ENCODE measurements around the gene CASZ1. TPM values are rescaled to one million over a fixed set of nuclear protein-coding genes. Genes with fewer than 3 reads are reported as not detected.

Gene CASZ1
- total RNA-seq, 1 donor from 2014 or later: 26.1 TPM

GRCh38 chr1:10765734-10766478, 30.5 kb downstream of the CASZ1 start:
- no peaks in the 10 kb centered on the region for H3K9me3 ChIP-seq (ENCODE audit: control insufficient read depth in 3 of 3, low read length in 3 of 3)
- peak overlapping the region in 1 of 3 donors; percentile 43 for H3K9ac ChIP-seq (ENCODE audit: low read depth in 1 of 3, low read length in 3 of 3)
- peak overlapping the region in 1 of 3 donors; percentile 23 for H3K4me3 ChIP-seq (ENCODE audit: low read length in 3 of 3)
- H3K27ac ChIP-seq (ENCODE audit: low read depth, low read length): no peak overlapping the region
- no peaks in the 10 kb centered on the region for H3K27me3 ChIP-seq (ENCODE audit: control insufficient read depth in 3 of 3, insufficient read depth in 3 of 3, low read length in 3 of 3)
- no peaks in the 10 kb centered on the region for H3K36me3 ChIP-seq (ENCODE audit: control insufficient read depth in 3 of 3, insufficient read depth in 3 of 3, low read length in 3 of 3)
- H3K4me1 ChIP-seq (ENCODE audit: control insufficient read depth in 3 of 3, insufficient read depth in 3 of 3, low read length in 3 of 3): peaks cover 62 to 68% (median 63%) of the 10 kb centered on the region in 3 donors

- H3K9me3 ChIP-seq (ENCODE audit: control insufficient read depth in 3 of 3, low read length in 3 of 3): no peaks in the 10 kb centered on the region
- H3K9ac ChIP-seq (ENCODE audit: low read depth in 1 of 3, low read length in 3 of 3): no peak overlapping the region
- no peak overlapping the region for H3K4me3 ChIP-seq (ENCODE audit: low read length in 3 of 3)
- H3K27ac ChIP-seq (ENCODE audit: low read depth, low read length): no peak overlapping the region
- H3K36me3 ChIP-seq (ENCODE audit: control insufficient read depth in 3 of 3, insufficient read depth in 3 of 3, low read length in 3 of 3): peaks cover 0 to 3% (median 3%) of the 10 kb centered on the region in 3 donors
- H3K4me1 ChIP-seq (ENCODE audit: control insufficient read depth in 3 of 3, insufficient read depth in 3 of 3, low read length in 3 of 3): peaks cover 68 to 74% (median 69%) of the 10 kb centered on the region in 3 donors
- H3K27me3 ChIP-seq (ENCODE audit: control insufficient read depth in 3 of 3, insufficient read depth in 3 of 3, low read length in 3 of 3): no peaks in the 10 kb centered on the region
Observed at GRCh38 chr1:10765304-10765703, 31.1 kb downstream of the CASZ1 start.

GRCh38 chr1:10764296-10764798, 32.1 kb downstream of the CASZ1 start:
- no peak overlapping the region for H3K27ac ChIP-seq (ENCODE audit: low read depth, low read length)
- peaks cover 9 to 12% (median 11%) of the 10 kb centered on the region in 3 donors for H3K36me3 ChIP-seq (ENCODE audit: control insufficient read depth in 3 of 3, insufficient read depth in 3 of 3, low read length in 3 of 3)
- no peak overlapping the region for H3K4me3 ChIP-seq (ENCODE audit: low read length in 3 of 3)
- no peaks in the 10 kb centered on the region for H3K9me3 ChIP-seq (ENCODE audit: control insufficient read depth in 3 of 3, low read length in 3 of 3)
- no peaks in the 10 kb centered on the region for H3K27me3 ChIP-seq (ENCODE audit: control insufficient read depth in 3 of 3, insufficient read depth in 3 of 3, low read length in 3 of 3)
- H3K4me1 ChIP-seq (ENCODE audit: control insufficient read depth in 3 of 3, insufficient read depth in 3 of 3, low read length in 3 of 3): peaks cover 73 to 83% (median 75%) of the 10 kb centered on the region in 3 donors
- H3K9ac ChIP-seq (ENCODE audit: low read depth in 1 of 3, low read length in 3 of 3): peak overlapping the region in 1 of 3 donors; percentile 45

- Histone ChIP-seq H3K4me1 (ENCODE audit: control insufficient read depth in 3 of 3, insufficient read depth in 3 of 3, low read length in 3 of 3) (peaks cover 81 to 89% (median 86%) of the 10 kb centered on the region in 3 donors), H3K9ac (ENCODE audit: low read depth in 1 of 3, low read length in 3 of 3) (peak overlapping the region in 2 of 3 donors; percentile 8 to 9), H3K27ac (ENCODE audit: low read depth, low read length) (peak overlapping the region; percentile 71), H3K9me3 (ENCODE audit: control insufficient read depth in 3 of 3, low read length in 3 of 3) (no peaks in the 10 kb centered on the region), H3K4me3 (ENCODE audit: low read length in 3 of 3) (peak overlapping the region in 1 of 3 donors; percentile 22), H3K27me3 (ENCODE audit: control insufficient read depth in 3 of 3, insufficient read depth in 3 of 3, low read length in 3 of 3) (no peaks in the 10 kb centered on the region), H3K36me3 (ENCODE audit: control insufficient read depth in 3 of 3, insufficient read depth in 3 of 3, low read length in 3 of 3) (peaks cover 13 to 15% (median 14%) of the 10 kb centered on the region in 3 donors)
Observed at GRCh38 chr1:10762875-10763274, 33.6 kb downstream of the CASZ1 start.

GRCh38 chr1:10762153-10762523, 34.3 kb downstream of the CASZ1 start:
- Histone ChIP-seq H3K36me3 (ENCODE audit: control insufficient read depth in 3 of 3, insufficient read depth in 3 of 3, low read length in 3 of 3) (peaks cover 13 to 15% (median 14%) of the 10 kb centered on the region in 3 donors), H3K9ac (ENCODE audit: low read depth in 1 of 3, low read length in 3 of 3) (peak overlapping the region; percentile 0 to 70 (median 51)), H3K9me3 (ENCODE audit: control insufficient read depth in 3 of 3, low read length in 3 of 3) (no peaks in the 10 kb centered on the region), H3K27me3 (ENCODE audit: control insufficient read depth in 3 of 3, insufficient read depth in 3 of 3, low read length in 3 of 3) (no peaks in the 10 kb centered on the region), H3K4me1 (ENCODE audit: control insufficient read depth in 3 of 3, insufficient read depth in 3 of 3, low read length in 3 of 3) (peaks cover 79 to 93% (median 89%) of the 10 kb centered on the region in 3 donors), H3K27ac (ENCODE audit: low read depth, low read length) (peak overlapping the region; percentile 71), H3K4me3 (ENCODE audit: low read length in 3 of 3) (peak overlapping the region in 1 of 3 donors; percentile 29)

- Histone ChIP-seq H3K4me3 (ENCODE audit: low read length in 3 of 3) (peak overlapping the region in 1 of 3 donors; percentile 29), H3K27me3 (ENCODE audit: control insufficient read depth in 3 of 3, insufficient read depth in 3 of 3, low read length in 3 of 3) (no peaks in the 10 kb centered on the region), H3K9me3 (ENCODE audit: control insufficient read depth in 3 of 3, low read length in 3 of 3) (no peaks in the 10 kb centered on the region), H3K4me1 (ENCODE audit: control insufficient read depth in 3 of 3, insufficient read depth in 3 of 3, low read length in 3 of 3) (peaks cover 79 to 97% (median 89%) of the 10 kb centered on the region in 3 donors), H3K36me3 (ENCODE audit: control insufficient read depth in 3 of 3, insufficient read depth in 3 of 3, low read length in 3 of 3) (peaks cover 13 to 15% (median 14%) of the 10 kb centered on the region in 3 donors), H3K27ac (ENCODE audit: low read depth, low read length) (peak overlapping the region; percentile 71), H3K9ac (ENCODE audit: low read depth in 1 of 3, low read length in 3 of 3) (peak overlapping the region; percentile 25 to 70 (median 51))
Observed at GRCh38 chr1:10761503-10762152, 34.8 kb downstream of the CASZ1 start.

GRCh38 chr1:10760566-10761502, 35.6 kb downstream of the CASZ1 start:
- Histone ChIP-seq H3K9ac (ENCODE audit: low read depth in 1 of 3, low read length in 3 of 3) (peak overlapping the region in 2 of 3 donors; percentile 25 to 70), H3K9me3 (ENCODE audit: control insufficient read depth in 3 of 3, low read length in 3 of 3) (no peaks in the 10 kb centered on the region), H3K27me3 (ENCODE audit: control insufficient read depth in 3 of 3, insufficient read depth in 3 of 3, low read length in 3 of 3) (no peaks in the 10 kb centered on the region), H3K36me3 (ENCODE audit: control insufficient read depth in 3 of 3, insufficient read depth in 3 of 3, low read length in 3 of 3) (peaks cover 13 to 15% (median 14%) of the 10 kb centered on the region in 3 donors), H3K4me3 (ENCODE audit: low read length in 3 of 3) (no peak overlapping the region), H3K27ac (ENCODE audit: low read depth, low read length) (peak overlapping the region; percentile 71), H3K4me1 (ENCODE audit: control insufficient read depth in 3 of 3, insufficient read depth in 3 of 3, low read length in 3 of 3) (peaks cover 80 to 97% (median 91%) of the 10 kb centered on the region in 3 donors)

GRCh38 chr1:10759413-10760200, 36.8 kb downstream of the CASZ1 start:
- H3K4me1 ChIP-seq (ENCODE audit: control insufficient read depth in 3 of 3, insufficient read depth in 3 of 3, low read length in 3 of 3): peaks cover 74 to 97% (median 87%) of the 10 kb centered on the region in 3 donors
- no peak overlapping the region for H3K4me3 ChIP-seq (ENCODE audit: low read length in 3 of 3)
- H3K9me3 ChIP-seq (ENCODE audit: control insufficient read depth in 3 of 3, low read length in 3 of 3): no peaks in the 10 kb centered on the region
- no peaks in the 10 kb centered on the region for H3K27me3 ChIP-seq (ENCODE audit: control insufficient read depth in 3 of 3, insufficient read depth in 3 of 3, low read length in 3 of 3)
- H3K9ac ChIP-seq (ENCODE audit: low read depth in 1 of 3, low read length in 3 of 3): no peak overlapping the region
- no peak overlapping the region for H3K27ac ChIP-seq (ENCODE audit: low read depth, low read length)
- H3K36me3 ChIP-seq (ENCODE audit: control insufficient read depth in 3 of 3, insufficient read depth in 3 of 3, low read length in 3 of 3): peaks cover 13 to 15% (median 14%) of the 10 kb centered on the region in 3 donors

- Histone ChIP-seq H3K27me3 (ENCODE audit: control insufficient read depth in 3 of 3, insufficient read depth in 3 of 3, low read length in 3 of 3) (no peaks in the 10 kb centered on the region), H3K27ac (ENCODE audit: low read depth, low read length) (peak overlapping the region; percentile 12), H3K36me3 (ENCODE audit: control insufficient read depth in 3 of 3, insufficient read depth in 3 of 3, low read length in 3 of 3) (peaks cover 13 to 15% (median 14%) of the 10 kb centered on the region in 3 donors), H3K9me3 (ENCODE audit: control insufficient read depth in 3 of 3, low read length in 3 of 3) (no peaks in the 10 kb centered on the region), H3K4me3 (ENCODE audit: low read length in 3 of 3) (no peak overlapping the region), H3K4me1 (ENCODE audit: control insufficient read depth in 3 of 3, insufficient read depth in 3 of 3, low read length in 3 of 3) (peaks cover 56 to 93% (median 74%) of the 10 kb centered on the region in 3 donors), H3K9ac (ENCODE audit: low read depth in 1 of 3, low read length in 3 of 3) (peak overlapping the region in 1 of 3 donors; percentile 54)
Observed at GRCh38 chr1:10756842-10757241, 39.6 kb downstream of the CASZ1 start.
